Parathyroid adenoma (tissue), 2 donors: Measurements from ENCODE around the gene DYNLL2.
"Not testable (repeated sequence)": the region's sequence is repeated elsewhere in the genome, so short reads cannot be mapped to it uniquely, and the experiment has no call there.

ENCODE experiments used
- H2AFZ ChIP-seq: fragments of 300-600 bp; sonication (generic); one replicate; pipeline ENCODE4 v1.7.0; 2017; ENCODE audit warnings: antibody characterized with exemption, mild to moderate bottlenecking
- H3K27ac ChIP-seq: fragments of 300-600 bp; sonication (generic); one replicate; pipeline ENCODE4 v1.7.0; 2017
- H3K27me3 ChIP-seq: fragments of 300-600 bp; sonication (generic); one replicate; pipeline ENCODE4 v1.7.0; 2017; ENCODE audit warnings: low read length; ENCODE audit not compliant: control insufficient read depth, insufficient read depth
- H3K36me3 ChIP-seq: fragments of 300-600 bp; sonication (generic); one replicate; pipeline ENCODE4 v1.7.0; 2017; ENCODE audit warnings: low read length; ENCODE audit not compliant: control insufficient read depth, insufficient read depth
- H3K4me1 ChIP-seq: fragments of 300-600 bp; sonication (generic); one replicate; pipeline ENCODE4 v1.7.0; 2017; ENCODE audit warnings: control low read depth
- H3K4me2 ChIP-seq: fragments of 300-600 bp; sonication (generic); one replicate; pipeline ENCODE4 v1.7.0; 2017; ENCODE audit warnings: low read length
- H3K4me3 ChIP-seq: fragments of 300-600 bp; sonication (generic); one replicate; pipeline ENCODE4 v1.7.0; 2017; ENCODE audit warnings: low read depth, low read length
- H3K79me2 ChIP-seq: fragments of 300-600 bp; sonication (generic); one replicate; pipeline ENCODE4 v1.7.0; 2017; ENCODE audit warnings: control low read depth
- H3K9ac ChIP-seq: fragments of 300-600 bp; sonication (generic); one replicate; pipeline ENCODE4 v1.7.0; 2017; ENCODE audit warnings: mild to moderate bottlenecking
- H3K9me3 ChIP-seq: fragments of 300-600 bp; sonication (generic); one replicate; pipeline ENCODE4 v1.7.0; 2017; ENCODE audit warnings: low read length; ENCODE audit not compliant: control insufficient read depth
- TF ChIP-seq, protein P1 (sequence below): fragments of 300-600 bp; sonication (generic); IDR thresholded peaks from one replicate; pipeline ENCODE4 v1.7.0; 2017; ENCODE audit warnings: antibody characterized with exemption, mild to moderate bottlenecking
- donor health status: primary hyperparathyroidism.

DYNLL2 gene

DNA sequence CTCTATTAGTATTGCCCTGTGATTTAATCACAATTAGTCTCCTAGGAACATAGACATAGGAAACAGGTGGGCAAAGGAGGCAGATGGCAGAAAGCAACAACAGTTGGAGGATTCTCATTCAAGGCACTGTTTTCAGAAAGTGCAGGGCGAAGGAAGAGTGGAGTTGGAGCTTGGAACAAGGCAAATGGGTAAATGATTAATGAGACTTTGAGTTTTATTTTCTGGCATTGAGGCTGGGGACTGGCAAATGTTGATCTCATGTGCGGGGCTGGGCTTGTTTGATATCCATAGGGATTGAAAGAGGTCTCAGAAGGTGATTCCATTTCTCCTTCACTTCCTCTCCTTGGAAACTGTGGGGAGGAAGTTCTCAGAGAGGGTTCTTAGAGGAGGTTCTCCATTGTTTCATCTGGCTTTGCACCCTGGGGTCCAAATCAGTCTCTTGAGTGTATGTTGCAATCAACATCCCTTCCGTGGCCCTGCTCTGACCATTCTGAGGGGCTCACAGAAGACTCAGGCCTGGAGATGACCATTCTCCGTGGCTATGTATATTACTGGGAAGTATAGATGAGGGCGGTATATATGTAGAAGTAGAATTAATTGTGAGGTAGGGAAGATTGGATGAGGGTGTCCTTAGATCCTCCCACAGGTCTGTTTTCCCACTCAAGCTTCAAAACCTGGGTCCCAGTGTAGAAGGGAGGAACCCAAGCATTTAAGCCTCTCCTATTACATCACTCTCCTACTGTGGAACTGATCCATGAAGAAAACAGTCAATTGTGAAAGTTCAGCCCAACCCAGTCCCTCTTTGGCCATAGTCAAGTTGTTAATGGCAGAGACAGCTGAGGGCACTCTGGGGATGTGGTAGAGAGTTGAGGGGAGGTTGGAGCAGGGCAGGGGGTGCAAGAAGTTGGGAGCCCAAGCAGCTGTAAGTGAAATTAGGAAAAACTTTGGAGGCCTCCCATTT lies 39.7 kb upstream of the DYNLL2 start:
- TF ChIP-seq, protein P1, sequence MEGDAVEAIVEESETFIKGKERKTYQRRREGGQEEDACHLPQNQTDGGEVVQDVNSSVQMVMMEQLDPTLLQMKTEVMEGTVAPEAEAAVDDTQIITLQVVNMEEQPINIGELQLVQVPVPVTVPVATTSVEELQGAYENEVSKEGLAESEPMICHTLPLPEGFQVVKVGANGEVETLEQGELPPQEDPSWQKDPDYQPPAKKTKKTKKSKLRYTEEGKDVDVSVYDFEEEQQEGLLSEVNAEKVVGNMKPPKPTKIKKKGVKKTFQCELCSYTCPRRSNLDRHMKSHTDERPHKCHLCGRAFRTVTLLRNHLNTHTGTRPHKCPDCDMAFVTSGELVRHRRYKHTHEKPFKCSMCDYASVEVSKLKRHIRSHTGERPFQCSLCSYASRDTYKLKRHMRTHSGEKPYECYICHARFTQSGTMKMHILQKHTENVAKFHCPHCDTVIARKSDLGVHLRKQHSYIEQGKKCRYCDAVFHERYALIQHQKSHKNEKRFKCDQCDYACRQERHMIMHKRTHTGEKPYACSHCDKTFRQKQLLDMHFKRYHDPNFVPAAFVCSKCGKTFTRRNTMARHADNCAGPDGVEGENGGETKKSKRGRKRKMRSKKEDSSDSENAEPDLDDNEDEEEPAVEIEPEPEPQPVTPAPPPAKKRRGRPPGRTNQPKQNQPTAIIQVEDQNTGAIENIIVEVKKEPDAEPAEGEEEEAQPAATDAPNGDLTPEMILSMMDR: no peak
- Histone ChIP-seq H3K79me2 (no peaks in the 10 kb centered on the region), H3K27ac (no peak overlapping the region), H3K9me3 (no peaks in the 10 kb centered on the region), H3K27me3 (no peaks in the 10 kb centered on the region), H3K4me1 (no peaks in the 10 kb centered on the region), H2AFZ (no peak overlapping the region), H3K4me3 (no peak overlapping the region), H3K4me2 (no peak overlapping the region), H3K9ac (no peak overlapping the region), H3K36me3 (no peaks in the 10 kb centered on the region)

DNA sequence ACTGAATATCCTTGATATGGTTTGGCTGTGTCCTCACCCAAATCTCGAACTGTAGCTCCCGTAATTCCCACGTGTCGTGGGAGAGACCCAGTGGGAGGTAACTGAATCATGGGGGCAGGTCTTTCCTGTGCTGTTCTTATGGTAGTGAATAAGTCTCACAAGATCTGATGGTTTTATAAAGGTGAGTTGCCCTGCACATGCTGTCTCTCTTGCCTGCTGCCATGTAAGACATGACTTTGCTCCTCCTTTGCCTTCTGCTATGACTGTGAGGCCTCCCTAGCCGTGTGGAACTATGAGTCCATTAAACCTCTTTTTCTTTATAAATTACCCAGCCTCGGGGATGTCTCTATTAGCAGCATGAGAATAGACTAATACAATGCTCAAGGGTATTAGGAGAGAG lies 39.0 kb upstream of the DYNLL2 start:
- not testable (repeated sequence) for H2AFZ ChIP-seq, H3K9ac ChIP-seq, H3K36me3 ChIP-seq, H3K4me3 ChIP-seq, H3K4me1 ChIP-seq, H3K4me2 ChIP-seq, H3K27me3 ChIP-seq, H3K79me2 ChIP-seq, H3K27ac ChIP-seq, H3K9me3 ChIP-seq

DNA sequence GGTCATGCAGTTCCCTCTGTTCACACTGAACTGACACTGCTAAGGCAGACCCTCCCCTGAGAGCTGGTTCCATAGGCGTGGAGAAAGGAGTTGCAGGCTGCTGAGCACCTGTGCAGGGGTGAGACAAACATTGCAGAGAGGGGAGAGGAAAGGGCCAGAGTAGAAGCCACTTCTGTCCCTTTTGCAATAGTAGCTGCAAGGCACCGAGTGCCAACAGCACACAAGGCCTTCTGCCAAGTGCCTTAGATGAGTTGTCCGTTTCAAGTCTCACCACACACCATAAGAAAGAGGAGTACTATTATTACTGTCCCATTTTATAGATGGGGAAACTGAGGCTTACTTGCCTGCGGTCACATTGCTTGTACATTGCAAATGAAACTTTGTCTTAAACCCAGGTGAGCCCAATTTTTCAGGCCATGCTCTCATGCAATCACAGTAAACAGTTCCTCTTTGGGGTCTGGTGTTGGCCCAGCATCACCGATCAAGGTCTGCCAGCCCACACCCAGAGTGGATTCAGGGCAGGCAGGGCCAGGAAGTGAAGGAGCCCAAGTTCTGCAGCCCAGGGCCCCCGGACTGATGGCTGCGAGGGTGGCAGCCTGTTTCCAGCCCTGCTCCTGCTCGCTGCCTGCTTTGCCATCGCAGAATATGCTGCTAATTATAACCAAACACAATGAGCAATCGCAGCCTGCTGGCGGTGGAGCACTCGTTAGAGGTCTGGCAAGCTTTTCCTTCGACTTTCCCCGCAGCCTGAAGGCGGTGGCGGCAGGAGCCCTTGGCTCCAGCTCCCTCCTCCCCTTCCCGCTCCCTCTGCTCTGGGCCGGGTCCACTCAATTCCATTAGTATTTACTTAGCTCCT lies 36.8 kb upstream of the DYNLL2 start:
- Histone ChIP-seq H3K4me3 (no peak overlapping the region), H3K36me3 (no peaks in the 10 kb centered on the region), H2AFZ (no peak overlapping the region), H3K9ac (no peak overlapping the region), H3K79me2 (no peaks in the 10 kb centered on the region), H3K27ac (no peak overlapping the region), H3K27me3 (no peaks in the 10 kb centered on the region), H3K4me2 (no peak overlapping the region), H3K9me3 (no peaks in the 10 kb centered on the region), H3K4me1 (no peaks in the 10 kb centered on the region)
- TF ChIP-seq, protein P1: no peak

DNA sequence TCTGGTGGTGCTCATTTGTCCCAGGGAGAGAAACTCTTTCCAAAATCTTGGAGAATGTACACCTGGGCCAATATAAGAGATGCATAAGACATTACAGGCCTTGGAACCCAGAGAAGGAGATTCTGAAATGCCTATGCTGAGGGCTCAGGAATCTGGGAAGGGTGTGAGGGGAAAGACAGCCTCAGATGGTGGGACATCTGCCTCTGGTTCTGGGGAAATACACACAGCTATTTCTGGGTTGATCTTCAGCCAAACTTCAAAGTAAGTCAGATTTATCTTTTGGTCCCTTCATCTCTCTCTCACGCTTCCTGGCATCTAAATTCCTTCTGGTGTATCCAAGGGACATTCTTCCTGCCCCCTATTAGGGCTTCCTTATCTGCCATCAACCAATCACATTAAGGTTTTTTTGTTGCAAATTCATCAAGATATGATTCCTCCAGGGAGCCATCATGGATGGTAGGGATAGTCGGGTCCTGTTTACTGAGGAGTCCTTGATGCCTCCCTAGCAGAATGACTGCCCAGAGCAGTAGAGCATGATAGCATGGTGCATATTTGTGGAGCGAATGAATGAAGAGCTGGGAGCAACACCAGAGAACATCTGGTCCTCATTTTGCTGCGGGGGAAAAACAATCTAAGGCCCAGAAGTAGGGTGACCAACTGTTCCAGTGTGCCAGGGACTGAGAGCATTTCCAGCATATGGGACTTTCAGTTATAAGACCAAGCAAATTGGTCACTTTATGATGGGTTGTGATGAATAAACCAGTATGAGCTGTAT lies 35.7 kb upstream of the DYNLL2 start:
- H3K27me3 ChIP-seq: no peaks in the 10 kb centered on the region
- no peaks in the 10 kb centered on the region for H3K36me3 ChIP-seq
- no peaks in the 10 kb centered on the region for H3K79me2 ChIP-seq
- no peak overlapping the region for H2AFZ ChIP-seq
- H3K4me3 ChIP-seq: no peak overlapping the region
- H3K4me1 ChIP-seq: no peaks in the 10 kb centered on the region
- no peak overlapping the region for H3K27ac ChIP-seq
- H3K9ac ChIP-seq: no peak overlapping the region
- TF ChIP-seq, protein P1: no peak
- H3K4me2 ChIP-seq: no peak overlapping the region
- H3K9me3 ChIP-seq: no peaks in the 10 kb centered on the region
